Kasumi-1 (cell line): ENCODE data around the gene ACO1.

ENCODE experiments used
- DNase-seq, 2 experiments: peaks; one replicate each; lab custom pipeline; 2025; lab: John Stamatoyannopoulos, UW

ACO1 gene

DNA sequence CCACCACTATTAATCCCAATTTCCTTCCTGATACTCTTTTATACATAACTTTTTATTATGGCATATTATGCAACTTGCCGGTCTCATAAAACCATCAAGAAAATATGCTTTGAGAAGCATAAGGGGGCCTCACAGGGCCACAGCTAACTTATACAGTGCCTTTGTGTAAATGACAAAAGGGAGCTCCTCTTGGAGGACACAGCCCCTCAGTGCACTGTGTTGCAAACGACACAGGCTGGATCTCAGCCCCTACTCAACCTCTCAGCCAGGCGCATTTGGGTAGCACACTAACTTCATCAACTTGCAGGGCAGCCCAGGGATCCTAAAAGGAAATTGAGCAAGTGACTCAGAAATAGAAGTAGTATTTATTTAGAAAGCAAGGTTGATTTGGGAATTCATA lies 106.2 kb downstream of the ACO1 start:
- no peak for DNase-seq

DNA sequence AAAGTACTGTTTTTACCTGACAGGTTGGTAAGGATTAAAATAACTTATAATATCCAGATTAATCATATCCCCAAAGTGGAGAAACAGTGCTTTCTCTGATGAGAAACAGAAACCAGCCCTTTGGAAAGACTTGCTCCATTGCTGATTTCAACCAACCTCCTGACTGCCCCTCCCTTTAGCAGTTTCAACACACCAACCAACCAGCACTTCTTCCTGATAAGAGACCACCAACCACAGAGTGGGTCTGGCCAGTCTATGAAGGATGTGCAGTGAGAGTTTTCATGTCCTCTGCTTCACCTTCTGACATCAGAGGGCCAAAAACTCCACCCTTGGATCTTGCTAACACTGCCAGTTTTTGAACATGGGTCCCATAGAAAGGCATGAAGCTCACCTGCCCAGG lies 113.5 kb downstream of the ACO1 start:
- no peak for DNase-seq

- DNase-seq = no peak
Measured at GRCh38 chr9:32500768-32501167, 116.3 kb downstream of the ACO1 start.

GRCh38 chr9:32501868-32502267 lies 117.4 kb downstream of the ACO1 start:
- no peak for DNase-seq

GRCh38 chr9:32502464-32502863 lies 118.0 kb downstream of the ACO1 start:
- no peak for DNase-seq

DNA sequence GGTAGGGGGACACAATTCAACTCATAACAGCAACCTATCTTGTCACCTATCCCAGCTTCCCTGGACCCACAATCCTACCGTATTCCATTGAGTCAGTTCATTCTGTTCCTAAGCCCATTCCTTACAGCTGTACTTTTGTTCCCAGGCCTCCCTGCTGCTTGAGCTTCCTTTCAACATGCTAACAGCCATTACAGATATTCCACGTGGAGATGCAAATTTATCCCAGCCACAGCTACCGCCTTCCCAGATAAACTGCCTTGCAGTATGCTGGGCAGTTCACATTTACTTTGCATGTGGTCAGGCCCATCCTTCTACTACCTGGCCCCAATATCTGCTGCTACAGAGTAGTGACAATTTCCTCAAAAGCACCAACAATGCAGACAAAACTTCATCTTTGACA lies 118.6 kb downstream of the ACO1 start:
- DNase-seq = no peak
